GM23338 (cell line): ENCODE results near the gene PRELP. TPM values are rescaled to one million over a fixed set of nuclear protein-coding genes. Genes with fewer than 3 reads are reported as not detected.

ENCODE experiments used
- ATAC-seq: fragments of 200-7000 bp; cut with Tn5 transposase; 3 replicates; pipeline ENCODE4 v1.9.1; 2020
- DNase-seq: peaks from one replicate; pipeline ENCODE4 v3.0.0-alpha.2; 2015; ENCODE audit warnings: low spot score
- H2AFZ ChIP-seq: fragments of 200-600 bp; sonication (generic); 2 replicates; pipeline ENCODE4 v1.8.0; 2016; ENCODE audit warnings: antibody characterized with exemption, mild to moderate bottlenecking, moderate library complexity
- H3F3A ChIP-seq: fragments of 200-600 bp; sonication (generic); replicated peaks from 2 replicates; pipeline ENCODE4 v1.8.0; 2017; ENCODE audit warnings: antibody characterized with exemption, mixed run types, low read depth
- H3K27ac ChIP-seq: fragments of 200-600 bp; sonication (generic); 2 replicates; pipeline ENCODE4 v1.6.1; 2016; ENCODE audit warnings: low read depth
- H3K27me3 ChIP-seq: fragments of 200-600 bp; sonication (generic); 2 replicates; pipeline ENCODE4 v1.8.0; 2016; ENCODE audit warnings: mild to moderate bottlenecking, mixed run types, moderate library complexity; ENCODE audit not compliant: insufficient read depth
- H3K36me3 ChIP-seq: fragments of 200-600 bp; sonication (generic); 2 replicates; pipeline ENCODE4 v1.8.0; 2016; ENCODE audit warnings: mild to moderate bottlenecking; ENCODE audit not compliant: insufficient read depth
- H3K4me1 ChIP-seq: fragments of 200-600 bp; sonication (generic); 2 replicates; pipeline ENCODE4 v1.8.0; 2016; ENCODE audit warnings: mild to moderate bottlenecking, moderate library complexity; ENCODE audit not compliant: insufficient read depth
- H3K4me2 ChIP-seq: fragments of 200-600 bp; sonication (generic); 2 replicates; pipeline ENCODE4 v1.7.1; 2017; ENCODE audit warnings: mixed run types
- H3K4me3 ChIP-seq: fragments of 200-600 bp; sonication (generic); 2 replicates; pipeline ENCODE4 v1.6.1; 2016; ENCODE audit warnings: mixed run types
- H3K79me2 ChIP-seq: fragments of 200-600 bp; sonication (generic); replicated peaks from 2 replicates; pipeline ENCODE4 v1.8.0; 2017; ENCODE audit warnings: mild to moderate bottlenecking; ENCODE audit not compliant: insufficient read depth
- H3K9me2 ChIP-seq: fragments of 200-600 bp; sonication (generic); 2 replicates; pipeline ENCODE4 v1.8.0; 2017; ENCODE audit not compliant: insufficient read depth
- H4K20me1 ChIP-seq: fragments of 200-600 bp; sonication (generic); replicated peaks from 2 replicates; pipeline ENCODE4 v1.8.0; 2017; ENCODE audit warnings: mild to moderate bottlenecking; ENCODE audit not compliant: insufficient read depth
- H3K27ac Mint-ChIP-seq: 2 replicates; pipeline ENCODE4 v1.8.0; 2020; ENCODE audit warnings: inconsistent platforms, mild to moderate bottlenecking, moderate library complexity, mixed read lengths
- H3K27me3 Mint-ChIP-seq: 3 replicates; pipeline ENCODE4 v1.8.0; 2022; ENCODE audit warnings: low read depth, mild to moderate bottlenecking, moderate library complexity, mixed read lengths, inconsistent platforms; ENCODE audit not compliant: insufficient read depth, poor library complexity
- H3K36me3 Mint-ChIP-seq: 3 replicates; pipeline ENCODE4 v1.8.0; 2021; ENCODE audit warnings: low read depth, mild to moderate bottlenecking, inconsistent platforms, moderate library complexity, mixed read lengths
- H3K4me1 Mint-ChIP-seq: 3 replicates; pipeline ENCODE4 v1.8.0; 2020; ENCODE audit warnings: mild to moderate bottlenecking, inconsistent platforms, mixed read lengths
- H3K4me3 Mint-ChIP-seq: 3 replicates; pipeline ENCODE4 v1.8.0; 2021; ENCODE audit warnings: moderate library complexity, mild to moderate bottlenecking, inconsistent platforms, mixed read lengths
- H3K9me3 Mint-ChIP-seq: 3 replicates; pipeline ENCODE4 v1.8.0; 2020; ENCODE audit warnings: moderate library complexity, mild to moderate bottlenecking, inconsistent platforms, mixed read lengths
- CREB1 ChIP-seq: fragments of 250-450 bp; sonication (Bioruptor Pico); IDR thresholded peaks from 2 replicates; pipeline ENCODE4 v1.5.0; 2020; ENCODE audit warnings: low read depth, mild to moderate bottlenecking, moderate library complexity
- ETS1 ChIP-seq: IDR thresholded peaks from 2 replicates; pipeline ENCODE4 v1.6.1; 2016; ENCODE audit warnings: antibody characterized with exemption
- EZH2 ChIP-seq: fragments of 200-600 bp; sonication (generic); IDR thresholded peaks from one replicate; pipeline ENCODE4 v1.8.0; 2017; ENCODE audit warnings: antibody characterized with exemption, mild to moderate bottlenecking, low read depth; ENCODE audit not compliant: unreplicated experiment
- JUNB ChIP-seq: IDR thresholded peaks from one replicate; pipeline ENCODE4 v1.6.1; 2016; ENCODE audit warnings: antibody characterized with exemption; ENCODE audit not compliant: unreplicated experiment
- POLR2AphosphoS5 ChIP-seq: IDR thresholded peaks from 2 replicates; pipeline ENCODE4 v1.6.1; 2016; ENCODE audit warnings: antibody characterized with exemption, low read depth
- STAT1 ChIP-seq: IDR thresholded peaks from one replicate; pipeline ENCODE4 v1.6.1; 2016; ENCODE audit warnings: antibody characterized with exemption; ENCODE audit not compliant: unreplicated experiment
- ZNF114 ChIP-seq: fragments of 250-450 bp; sonication (Bioruptor Pico); IDR thresholded peaks from 2 replicates; pipeline ENCODE4 v1.5.0; 2020; ENCODE audit warnings: mild to moderate bottlenecking, moderate library complexity
- ZNF331 ChIP-seq: fragments of 250-450 bp; sonication (Bioruptor Pico); IDR thresholded peaks from 2 replicates; pipeline ENCODE4 v1.5.0; 2020; ENCODE audit warnings: low read depth, mild to moderate bottlenecking, moderate library complexity
- ZNF462 ChIP-seq: fragments of 250-450 bp; sonication (Bioruptor Pico); IDR thresholded peaks from 2 replicates; pipeline ENCODE4 v1.5.0; 2020; ENCODE audit warnings: mild to moderate bottlenecking, moderate library complexity
- polyA plus RNA-seq: library from polyadenylated mRNA; unstranded; fragments of >200 nt; fragmentation: Nextera tagmentation; extraction: Ambion mirVana; gene quantifications from 2 replicates; pipeline ENCODE4 v1.2.1, GENCODE V29; 2016
- total RNA-seq: library from RNA; depleted of rRNA; stranded (reverse); fragments of >200 nt; shearing (Covaris generic); gene quantifications from 2 replicates; pipeline ENCODE4 v1.2.3, GENCODE V29; 2014
- TF ChIP-seq, protein P1 (sequence below): IDR thresholded peaks from one replicate; pipeline ENCODE4 v1.6.1; 2018; ENCODE audit warnings: antibody characterized with exemption; ENCODE audit not compliant: unreplicated experiment

The PRELP gene
- total and polyA plus RNA-seq, 2 experiments from 2014 or later = 0.03 TPM

DNA sequence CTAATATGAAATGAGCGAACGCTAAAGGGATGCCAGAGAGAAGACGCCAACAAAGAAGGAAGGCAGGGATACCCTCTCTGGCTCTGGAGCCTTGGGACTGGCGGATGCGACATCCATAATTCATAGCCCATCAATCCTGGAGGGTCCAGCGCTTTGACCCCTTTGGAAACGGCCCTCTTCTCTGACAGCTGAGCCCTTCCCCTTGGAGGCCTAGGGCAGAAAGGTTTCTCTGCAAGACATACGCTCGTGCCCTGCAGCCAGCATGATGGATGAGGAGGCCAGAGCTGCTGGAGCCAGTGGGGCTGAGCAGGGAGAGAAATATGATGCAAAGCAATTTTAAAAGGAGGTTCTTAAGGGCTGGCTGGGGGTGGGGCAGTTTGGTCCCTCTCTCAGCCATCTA, 40.6 kb downstream of the PRELP start (continued):
- no peak for TF ChIP-seq ZNF114 (CRISPR knock-in tag)
- TF ChIP-seq, protein P1, sequence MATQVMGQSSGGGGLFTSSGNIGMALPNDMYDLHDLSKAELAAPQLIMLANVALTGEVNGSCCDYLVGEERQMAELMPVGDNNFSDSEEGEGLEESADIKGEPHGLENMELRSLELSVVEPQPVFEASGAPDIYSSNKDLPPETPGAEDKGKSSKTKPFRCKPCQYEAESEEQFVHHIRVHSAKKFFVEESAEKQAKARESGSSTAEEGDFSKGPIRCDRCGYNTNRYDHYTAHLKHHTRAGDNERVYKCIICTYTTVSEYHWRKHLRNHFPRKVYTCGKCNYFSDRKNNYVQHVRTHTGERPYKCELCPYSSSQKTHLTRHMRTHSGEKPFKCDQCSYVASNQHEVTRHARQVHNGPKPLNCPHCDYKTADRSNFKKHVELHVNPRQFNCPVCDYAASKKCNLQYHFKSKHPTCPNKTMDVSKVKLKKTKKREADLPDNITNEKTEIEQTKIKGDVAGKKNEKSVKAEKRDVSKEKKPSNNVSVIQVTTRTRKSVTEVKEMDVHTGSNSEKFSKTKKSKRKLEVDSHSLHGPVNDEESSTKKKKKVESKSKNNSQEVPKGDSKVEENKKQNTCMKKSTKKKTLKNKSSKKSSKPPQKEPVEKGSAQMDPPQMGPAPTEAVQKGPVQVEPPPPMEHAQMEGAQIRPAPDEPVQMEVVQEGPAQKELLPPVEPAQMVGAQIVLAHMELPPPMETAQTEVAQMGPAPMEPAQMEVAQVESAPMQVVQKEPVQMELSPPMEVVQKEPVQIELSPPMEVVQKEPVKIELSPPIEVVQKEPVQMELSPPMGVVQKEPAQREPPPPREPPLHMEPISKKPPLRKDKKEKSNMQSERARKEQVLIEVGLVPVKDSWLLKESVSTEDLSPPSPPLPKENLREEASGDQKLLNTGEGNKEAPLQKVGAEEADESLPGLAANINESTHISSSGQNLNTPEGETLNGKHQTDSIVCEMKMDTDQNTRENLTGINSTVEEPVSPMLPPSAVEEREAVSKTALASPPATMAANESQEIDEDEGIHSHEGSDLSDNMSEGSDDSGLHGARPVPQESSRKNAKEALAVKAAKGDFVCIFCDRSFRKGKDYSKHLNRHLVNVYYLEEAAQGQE = no peak
- no peak for TF ChIP-seq EZH2

DNA sequence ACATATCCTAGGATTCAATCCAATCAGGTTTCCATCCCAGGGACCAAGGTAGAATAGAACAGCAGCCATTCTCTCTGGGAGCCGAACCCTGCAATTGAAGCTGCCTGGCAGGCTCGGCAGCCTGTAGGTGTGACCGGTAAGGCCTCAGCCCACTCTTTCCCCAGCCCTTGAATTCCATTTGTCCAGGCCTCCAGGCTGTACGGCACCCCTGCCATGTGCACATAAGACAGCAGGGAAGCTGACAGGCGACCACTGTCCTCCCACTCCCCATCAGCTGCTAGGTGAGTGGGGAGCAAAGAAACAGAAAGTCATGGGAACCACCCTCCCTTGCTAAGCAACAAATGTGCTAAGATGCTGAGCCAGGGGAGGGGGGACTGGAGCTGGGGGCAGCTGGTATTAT, 41.3 kb downstream of the PRELP start:
- DNase-seq (no peak), ATAC-seq (no peak)
- H3K36me3 ChIP-seq = no peaks in the 10 kb centered on the region
- H2AFZ ChIP-seq = no peak overlapping the region
- Mint-ChIP-seq H3K36me3 (no peaks in the 10 kb centered on the region; the same call in 2 of the 3 replicates), H3K27me3 (peaks cover 89% of the 10 kb centered on the region), H3K9me3 (no peaks in the 10 kb centered on the region; the same call in 1 of the 3 replicates), H3K4me3 (no peak overlapping the region), H3K4me1 (peaks cover 77% of the 10 kb centered on the region), H3K27ac (no peak overlapping the region)
- H3K27ac ChIP-seq = no peak overlapping the region
- no peaks in the 10 kb centered on the region for H3K9me2 ChIP-seq
- H3K4me1 ChIP-seq = peaks cover 69% of the 10 kb centered on the region
- no peaks in the 10 kb centered on the region for H3K79me2 ChIP-seq
- H3F3A ChIP-seq = no peaks in the 10 kb centered on the region
- no peaks in the 10 kb centered on the region for H4K20me1 ChIP-seq
- H3K27me3 ChIP-seq = peaks cover 95% of the 10 kb centered on the region
- H3K4me3 ChIP-seq = no peak overlapping the region
- H3K4me2 ChIP-seq = no peak overlapping the region
- TF ChIP-seq, protein P1 = no peak
- TF ChIP-seq ETS1 (no peak), ZNF114 (CRISPR knock-in tag) (no peak), ZNF462 (CRISPR knock-in tag) (no peak), STAT1 (no peak), ZNF331 (CRISPR knock-in tag) (no peak), CREB1 (CRISPR knock-in tag) (no peak), JUNB (no peak), POLR2AphosphoS5 (no peak), EZH2 (no peak)
